NCI-H748 (cell line): ENCODE results near the gene ACTN4.
"Not testable (repeated sequence)": the region's sequence is repeated elsewhere in the genome, so short reads cannot be mapped to it uniquely, and the experiment has no call there.

Experiments
- DNase-seq: peaks from one replicate; lab custom pipeline; 2025; ENCODE audit not compliant: unreplicated experiment; lab: John Stamatoyannopoulos, UW

The ACTN4 gene

GRCh38 chr19:38647368-38647965, at the start of gene ACTN4:
ACTN4 (plus strand) TSS chr19:38647649; CDS start chr19:38647746, 97 bp downstream.
- peak; percentile 98 for DNase-seq

GRCh38 chr19:38599722-38600121, 47.7 kb upstream of the ACTN4 start:
- DNase-seq: no peak

- DNase-seq: not testable (repeated sequence)
Measured at GRCh38 chr19:38602856-38603255, 44.6 kb upstream of the ACTN4 start.

GRCh38 chr19:38606131-38606530, 41.3 kb upstream of the ACTN4 start:
- no peak for DNase-seq

GRCh38 chr19:38614289-38614688, 33.2 kb upstream of the ACTN4 start:
- no peak for DNase-seq

- no peak for DNase-seq
Measured at GRCh38 chr19:38615007-38615581, 32.4 kb upstream of the ACTN4 start.

- no peak for DNase-seq
Measured at GRCh38 chr19:38616265-38616664, 31.2 kb upstream of the ACTN4 start.

GRCh38 chr19:38617283-38617763, 30.1 kb upstream of the ACTN4 start:
- no peak for DNase-seq

GRCh38 chr19:38617764-38618589, 29.5 kb upstream of the ACTN4 start, which contains the start of gene MAP4K1:
MAP4K1 (minus strand) TSS chr19:38617953; CDS start chr19:38617895, 58 bp downstream.
- DNase-seq: peak; percentile 41

GRCh38 chr19:38618590-38619360, 28.7 kb upstream of the ACTN4 start, which contains the start of gene EIF3K:
EIF3K (plus strand) TSS chr19:38619188; CDS start chr19:38619269, 81 bp downstream.
- DNase-seq: peak; percentile 99

- DNase-seq: no peak
Measured at GRCh38 chr19:38619361-38620174, 27.9 kb upstream of the ACTN4 start.

GRCh38 chr19:38624822-38625221, 22.6 kb upstream of the ACTN4 start:
- DNase-seq: no peak

GRCh38 chr19:38626401-38626800, 21.0 kb upstream of the ACTN4 start:
- DNase-seq: no peak

GRCh38 chr19:38629568-38629967, 17.9 kb upstream of the ACTN4 start:
- DNase-seq: no peak

GRCh38 chr19:38631301-38631700, 16.1 kb upstream of the ACTN4 start:
- DNase-seq: not testable (repeated sequence)

GRCh38 chr19:38631811-38632475, 15.5 kb upstream of the ACTN4 start:
- not testable (repeated sequence) for DNase-seq

- DNase-seq: no peak
Measured at GRCh38 chr19:38632476-38633213, 14.8 kb upstream of the ACTN4 start.

- peak; percentile 55 for DNase-seq
Measured at GRCh38 chr19:38634757-38635482, 12.5 kb upstream of the ACTN4 start.
